HG03565 (cell line): ENCODE results near the gene R3HDM4.

ENCODE experiments used
- ATAC-seq: cut with Tn5 transposase; IDR thresholded peaks from one replicate; pipeline ENCODE4 v1.9.1; 2021; ENCODE audit warnings: mild to moderate bottlenecking, moderate library complexity; ENCODE audit not compliant: unreplicated experiment

Gene R3HDM4

DNA sequence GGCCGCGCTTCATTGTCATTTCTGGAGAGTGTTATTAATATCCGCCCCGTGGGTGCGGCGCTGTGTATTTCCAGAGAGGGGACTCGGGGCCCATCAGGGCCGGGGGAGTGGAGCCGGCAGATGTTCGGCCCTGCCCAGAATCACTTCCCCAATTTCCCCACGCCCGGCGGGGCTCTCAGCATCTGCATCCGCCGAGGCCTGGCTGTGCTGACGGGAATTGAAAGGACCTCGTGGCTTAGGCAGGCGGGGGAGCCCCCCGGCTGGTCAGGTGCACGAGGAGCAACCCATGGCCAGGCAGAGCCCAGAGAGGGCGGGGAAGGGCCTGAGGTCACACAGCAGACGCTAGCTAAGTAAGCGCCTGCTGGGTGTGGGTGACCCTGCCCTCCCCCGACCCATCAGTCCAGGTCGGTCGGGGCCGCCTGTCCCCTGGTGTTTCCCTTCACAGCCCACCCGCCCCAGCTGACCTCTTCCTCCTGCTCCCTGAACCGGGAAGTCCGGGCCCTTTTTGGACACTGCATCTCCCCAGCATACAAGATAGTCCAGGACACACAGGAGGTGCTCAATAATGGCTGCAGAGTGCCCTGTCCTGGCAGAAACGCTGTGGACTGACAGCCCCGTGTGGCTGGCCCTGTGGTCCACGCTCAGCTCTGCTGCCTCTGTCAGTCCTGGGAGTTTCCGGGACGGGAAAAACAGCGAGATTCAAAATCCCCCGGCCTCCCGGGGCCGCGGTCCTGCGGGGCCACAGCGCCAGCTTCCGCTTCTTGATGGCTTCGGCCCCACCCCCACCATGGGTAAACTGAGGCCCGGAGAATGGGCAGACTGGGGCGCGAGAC, 34.9 kb upstream of the R3HDM4 start:
- peak; percentile 51 for ATAC-seq

DNA sequence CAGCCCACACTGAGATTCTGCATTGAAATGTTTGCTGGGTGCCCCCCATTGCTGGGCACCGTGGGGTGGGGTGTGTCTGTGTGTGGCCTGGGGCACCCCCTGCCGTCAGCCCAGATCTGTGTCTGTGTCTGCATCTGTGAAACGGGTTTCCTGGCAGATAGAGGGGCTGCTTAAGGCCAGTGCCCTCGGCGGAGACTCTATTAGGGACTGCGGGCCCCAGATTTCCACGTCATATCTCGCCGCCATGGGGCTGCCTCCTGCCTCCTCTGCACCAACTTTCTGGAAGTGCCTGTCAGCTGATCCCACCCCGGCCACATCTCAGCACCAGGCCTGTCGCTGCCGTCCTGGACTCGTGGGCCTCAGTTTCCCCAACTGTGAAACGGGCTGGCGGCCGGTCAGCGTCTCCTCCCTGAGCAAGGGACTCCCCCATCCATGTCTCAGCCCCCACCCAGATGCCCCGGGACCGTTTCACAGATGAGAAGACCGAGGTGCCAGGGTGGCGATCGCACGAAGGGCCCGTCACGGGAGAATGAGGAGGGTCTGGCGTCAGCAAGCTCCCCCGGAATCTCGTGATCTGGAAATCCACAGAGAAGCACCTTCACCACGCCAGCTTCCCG, 34.2 kb upstream of the R3HDM4 start:
- no peak for ATAC-seq

DNA sequence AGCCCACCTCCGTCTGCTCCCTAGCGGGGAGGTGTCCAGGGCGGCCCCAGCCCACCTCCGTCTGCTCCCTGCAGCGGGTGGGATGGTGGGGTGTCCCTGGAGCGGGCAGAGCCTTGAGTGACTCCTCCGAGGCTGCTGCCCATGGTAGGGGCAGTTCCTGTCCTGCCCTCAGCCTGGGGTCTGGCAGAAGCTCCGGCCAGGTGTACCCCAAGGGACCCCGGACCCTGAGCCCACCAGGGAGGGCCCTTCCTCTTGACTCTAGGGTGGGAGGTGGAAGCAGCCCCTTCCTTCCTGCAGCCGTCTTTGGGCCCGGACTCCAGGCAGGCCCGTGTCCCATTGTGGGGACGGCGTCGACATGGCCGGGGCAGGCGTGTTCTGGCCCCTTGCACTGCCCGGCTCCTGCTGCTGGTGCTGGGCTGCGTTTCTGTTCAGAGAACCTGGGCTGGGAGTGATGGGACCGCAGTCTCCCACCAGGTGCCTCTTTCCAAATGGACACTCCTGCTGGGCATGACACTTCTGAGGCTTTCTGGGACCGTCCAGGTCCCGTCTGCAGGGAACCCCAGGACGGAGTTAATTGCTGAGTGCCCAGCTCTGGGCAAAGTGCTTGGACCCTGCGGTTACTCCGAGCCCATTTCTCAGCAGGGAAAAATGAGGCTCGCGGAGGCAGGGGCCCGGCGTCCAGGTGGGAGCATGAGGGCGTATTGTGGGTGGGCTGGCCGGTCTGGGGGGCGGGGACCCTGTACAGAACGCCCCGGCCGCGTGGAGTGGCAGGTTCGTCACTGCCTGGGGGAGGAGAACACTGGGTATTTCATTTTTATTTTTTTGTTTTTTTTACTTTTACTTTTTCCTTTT, 32.6 kb upstream of the R3HDM4 start:
- no peak for ATAC-seq

DNA sequence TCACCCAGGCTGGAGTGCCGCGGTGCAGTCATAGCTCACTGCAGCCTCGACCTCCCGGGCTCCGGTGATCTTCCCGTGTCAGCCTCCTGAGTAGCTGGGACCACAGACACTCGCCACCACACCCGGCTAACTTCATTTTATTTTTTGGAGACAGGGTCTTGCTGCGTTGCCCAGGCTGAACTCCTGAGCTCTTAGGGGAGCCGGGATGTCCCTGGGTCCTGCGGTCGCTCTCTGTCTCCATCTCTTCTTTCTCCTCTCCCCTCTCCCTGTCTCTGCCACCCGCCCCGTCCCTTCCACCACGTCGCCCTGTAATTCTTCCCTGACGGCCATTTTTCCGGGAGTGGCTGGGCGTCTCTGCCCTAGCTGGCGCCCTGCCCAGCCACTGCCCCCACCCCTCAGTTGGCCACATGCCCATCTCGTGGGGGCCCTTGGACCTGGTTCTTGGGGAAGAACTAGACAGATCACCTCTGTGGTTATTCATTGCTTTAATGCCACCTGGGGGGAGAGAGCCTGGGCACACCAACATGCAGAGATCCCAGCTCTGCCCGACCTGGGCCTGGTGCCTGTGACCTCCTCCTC, 31.7 kb upstream of the R3HDM4 start:
- no peak for ATAC-seq

DNA sequence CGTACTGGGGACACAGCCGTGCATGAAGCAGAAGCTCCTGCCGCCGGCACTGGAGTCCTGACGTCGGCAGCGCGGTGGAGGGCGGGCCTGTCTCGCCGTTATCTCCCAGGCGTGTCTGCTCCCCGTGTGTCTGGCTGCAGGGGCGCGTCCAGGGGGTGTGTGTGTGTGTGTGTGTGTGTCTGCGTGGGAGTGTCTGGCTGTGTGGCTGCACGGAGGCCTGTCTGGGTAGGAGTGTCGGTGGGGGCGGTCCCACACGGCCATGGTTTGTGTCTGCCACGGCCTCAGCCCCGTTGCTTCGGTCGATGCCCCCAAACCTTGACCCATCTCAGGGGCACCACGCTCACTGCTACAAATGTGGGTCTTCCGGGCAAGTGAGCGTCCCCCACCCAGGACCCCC, 31.1 kb upstream of the R3HDM4 start:
- ATAC-seq, result no peak

DNA sequence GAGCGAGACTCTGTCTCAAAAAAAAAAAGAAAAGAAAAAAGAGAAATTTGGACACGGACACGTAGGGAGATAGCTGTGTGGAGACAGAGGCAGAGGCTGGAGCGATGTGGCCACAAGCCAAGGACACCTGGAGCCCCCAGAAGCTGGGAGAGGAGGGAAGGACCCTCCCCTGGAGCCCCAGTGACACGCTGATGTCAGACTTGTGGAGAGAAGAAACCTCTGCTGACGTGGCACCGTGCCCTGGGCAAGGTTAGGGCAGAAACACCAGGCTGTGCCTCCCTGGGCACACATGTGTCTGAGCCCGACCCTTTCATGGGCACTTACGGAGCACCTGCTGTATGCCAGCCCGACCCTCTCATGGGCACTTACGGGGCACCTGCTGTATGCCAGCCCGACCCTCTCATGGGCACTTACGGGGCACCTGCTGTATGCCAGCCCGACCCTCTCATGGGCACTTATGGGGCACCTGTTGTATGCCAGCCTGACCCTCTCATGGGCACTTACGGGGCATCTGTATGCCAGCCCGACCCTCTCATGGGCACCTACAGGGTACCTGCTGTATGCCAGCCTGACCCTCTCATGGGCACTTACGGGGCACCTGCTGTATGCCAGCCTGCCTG, 30.6 kb upstream of the R3HDM4 start:
- ATAC-seq, result no peak

DNA sequence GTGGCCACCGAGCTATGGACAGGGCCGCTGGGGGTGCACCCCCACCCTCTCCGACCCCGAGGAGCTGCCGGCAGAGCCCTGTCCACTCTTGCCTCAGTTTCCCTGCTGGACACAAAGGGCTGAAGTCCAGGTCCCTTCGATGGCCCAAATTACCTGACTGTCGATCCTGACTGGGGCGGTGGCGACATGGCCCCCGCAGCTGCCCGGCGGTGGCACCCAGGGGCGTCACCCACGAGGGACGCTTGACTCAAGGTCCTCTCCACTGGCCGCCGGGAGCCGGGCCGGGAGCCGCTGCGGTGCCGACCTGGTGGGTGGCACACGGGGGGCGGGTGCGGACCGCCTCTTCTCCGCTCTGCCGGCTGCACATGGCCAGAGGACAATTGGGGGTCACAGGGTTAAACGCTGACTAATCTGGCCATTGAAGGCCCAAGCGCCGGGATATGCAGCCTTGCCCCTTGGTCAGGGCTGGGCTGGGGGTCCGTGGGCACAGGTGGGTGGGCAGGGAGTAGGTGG, 29.2 kb upstream of the R3HDM4 start:
- ATAC-seq, result no peak

DNA sequence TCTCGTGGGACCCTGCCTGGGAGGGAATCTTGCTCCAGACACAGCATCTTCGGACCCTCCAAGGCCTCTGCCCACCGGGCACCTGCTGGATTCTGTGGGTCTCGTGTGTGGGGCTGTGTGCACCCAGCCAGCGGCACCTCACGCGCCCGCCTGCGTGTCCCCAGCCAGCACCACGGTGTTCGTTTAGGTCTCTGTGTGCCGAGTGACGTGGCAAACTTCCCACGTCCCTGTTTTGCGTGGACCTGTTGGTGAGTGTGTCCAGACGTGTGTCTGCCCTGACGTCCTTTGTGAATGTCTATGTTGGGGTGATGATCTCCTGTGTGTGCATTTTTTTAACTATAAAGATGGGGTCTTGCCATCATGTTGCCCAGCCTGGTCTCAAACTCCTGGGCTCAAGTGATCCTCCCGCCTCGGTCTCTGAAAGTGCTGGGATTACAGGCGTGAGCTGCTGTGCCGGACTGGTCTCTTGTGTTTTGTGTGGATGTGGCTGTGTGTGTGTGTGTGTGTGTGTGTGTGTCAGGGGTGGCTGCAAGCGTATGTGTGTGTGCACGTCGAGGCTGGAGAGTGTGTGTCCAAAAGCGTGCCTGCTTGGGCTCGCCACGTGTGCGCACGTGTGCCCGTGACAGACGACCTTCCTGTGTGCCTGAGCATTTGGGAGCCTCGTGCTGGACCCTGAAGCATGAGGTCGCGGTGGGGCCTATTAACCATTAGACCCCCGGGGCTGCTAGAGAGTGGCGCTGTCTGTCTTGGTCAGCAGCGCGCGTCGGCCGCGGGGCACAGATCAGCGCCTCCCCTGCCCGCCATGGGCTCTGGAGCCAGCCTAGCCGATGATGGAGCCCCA, 28.5 kb upstream of the R3HDM4 start:
- ATAC-seq, result no peak

DNA sequence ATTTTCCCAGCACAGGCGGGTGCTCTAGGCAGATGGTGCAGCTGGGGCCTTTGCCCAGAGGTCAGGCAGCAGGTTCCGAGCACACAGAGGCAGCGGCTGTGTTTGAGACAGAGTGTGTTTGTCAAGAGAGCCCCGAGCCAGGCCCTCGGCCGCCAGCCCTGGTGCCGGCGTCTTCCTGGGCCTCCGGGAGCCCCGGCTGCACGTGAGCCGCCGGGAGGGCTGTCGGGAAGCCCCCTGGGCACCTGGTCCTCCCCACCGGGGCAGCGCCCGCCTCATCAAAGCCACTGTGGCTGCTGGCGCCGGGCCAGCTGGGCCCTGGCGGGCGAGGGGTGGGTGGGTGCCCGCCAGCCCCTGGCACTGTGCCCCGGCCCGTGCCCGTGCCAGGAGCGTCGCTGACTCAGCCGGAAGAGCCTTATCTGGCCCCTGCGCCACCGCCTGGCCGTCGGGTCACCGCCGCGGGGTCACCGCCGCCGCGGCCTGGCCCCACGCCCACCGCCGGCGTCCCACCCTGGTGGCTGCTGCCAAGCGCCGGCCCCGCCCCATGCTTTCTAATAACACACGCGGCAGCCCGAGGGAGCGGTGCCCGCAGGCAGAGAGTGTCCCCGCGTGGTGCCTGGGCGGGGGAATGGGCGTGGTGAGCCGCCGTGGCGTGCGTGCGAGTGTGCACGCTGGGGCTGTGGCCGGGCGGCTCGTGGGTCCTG, 27.7 kb upstream of the R3HDM4 start:
- ATAC-seq, result no peak

DNA sequence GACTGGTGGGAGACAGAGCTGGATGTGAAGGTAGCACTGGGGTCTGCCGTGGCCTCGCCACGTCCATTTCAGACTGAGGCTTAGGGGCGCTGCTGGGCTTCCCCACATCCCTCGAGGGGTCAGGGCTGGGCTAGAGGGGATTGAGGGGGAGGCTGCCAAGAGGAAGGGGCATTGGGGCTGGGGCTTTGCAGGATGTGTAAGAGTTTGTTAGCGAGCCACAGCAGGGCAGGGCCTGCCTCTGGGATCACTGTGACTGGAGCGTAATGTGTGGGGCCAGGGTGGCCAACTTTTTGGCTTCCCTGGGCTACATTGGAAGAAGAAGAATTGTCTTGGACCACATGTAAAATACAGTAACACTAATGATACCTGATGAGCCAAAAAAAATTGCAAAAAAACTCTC, 26.9 kb upstream of the R3HDM4 start:
- no peak for ATAC-seq

DNA sequence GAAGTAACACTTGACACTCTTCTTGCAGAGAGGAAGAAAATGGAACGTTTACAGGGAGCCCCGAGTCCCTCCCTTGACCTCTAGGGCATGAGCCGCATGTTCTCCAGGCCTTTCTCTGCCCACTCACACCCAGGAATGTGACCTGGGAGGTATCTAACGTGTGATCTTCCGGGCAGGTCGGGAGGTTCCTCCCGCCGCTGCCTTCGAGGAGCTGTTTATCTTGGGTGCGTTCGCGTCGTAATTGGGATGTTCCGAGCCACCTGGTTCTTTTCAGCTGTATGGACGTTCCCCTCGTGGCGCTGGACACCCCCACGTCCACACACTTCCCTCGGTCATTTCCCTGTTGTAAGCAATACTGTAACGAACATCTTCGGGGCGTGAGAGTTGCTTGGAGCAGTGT, 26.4 kb upstream of the R3HDM4 start:
- no peak for ATAC-seq

DNA sequence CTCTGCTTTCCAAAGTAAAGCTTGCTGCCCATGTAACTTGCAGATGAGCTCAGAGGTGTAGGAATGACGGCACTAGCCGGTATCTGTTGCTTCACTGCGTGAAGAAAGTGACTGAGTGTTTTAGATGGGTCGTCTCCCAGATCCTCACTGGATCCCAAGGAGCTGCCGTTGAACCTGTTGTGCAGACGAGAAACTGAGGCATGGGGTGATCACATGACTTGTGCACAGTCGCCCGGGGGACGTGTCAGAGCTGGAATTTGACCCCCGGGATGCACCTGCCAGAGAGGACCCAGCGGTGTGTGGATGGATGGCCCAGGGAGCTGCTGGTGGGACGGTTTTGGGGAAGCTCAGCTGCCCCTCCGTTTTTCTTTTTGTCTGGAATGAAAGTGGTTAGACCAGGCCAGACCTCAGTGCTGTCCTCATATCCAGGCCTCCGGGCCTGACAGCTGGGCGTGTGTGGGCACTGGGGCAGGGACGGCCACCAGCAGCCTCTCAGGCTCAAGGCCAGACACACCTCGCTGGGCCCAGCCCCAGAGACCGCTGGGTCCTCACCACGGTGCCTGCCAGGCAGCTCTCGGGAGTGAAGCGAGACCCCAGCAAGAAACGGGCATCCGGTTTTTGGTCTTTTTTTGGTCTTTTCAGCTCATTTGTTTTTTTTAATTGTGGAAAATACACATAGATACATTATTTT, 25.4 kb upstream of the R3HDM4 start:
- no peak for ATAC-seq

DNA sequence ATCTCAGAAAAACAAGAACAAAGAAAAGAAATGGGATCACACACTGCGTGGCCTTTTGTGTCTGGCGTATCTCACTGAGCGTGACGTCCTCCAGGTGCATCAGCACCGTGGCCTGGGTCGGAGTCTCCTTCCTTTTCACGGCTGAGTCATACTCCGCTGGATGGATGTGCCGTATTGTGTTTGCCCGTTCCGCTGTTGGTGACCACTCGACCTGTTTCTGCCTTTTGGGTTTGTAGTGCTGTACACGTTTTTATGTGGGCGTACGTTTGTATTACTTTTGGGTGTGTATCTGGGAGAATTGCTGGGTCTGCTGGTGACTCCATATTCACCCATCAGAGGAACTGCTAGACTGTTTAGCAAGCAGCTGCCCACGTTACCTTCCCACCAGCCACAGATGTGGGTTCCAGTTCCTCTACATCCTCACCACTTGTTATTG, 24.3 kb upstream of the R3HDM4 start:
- ATAC-seq, result no peak

DNA sequence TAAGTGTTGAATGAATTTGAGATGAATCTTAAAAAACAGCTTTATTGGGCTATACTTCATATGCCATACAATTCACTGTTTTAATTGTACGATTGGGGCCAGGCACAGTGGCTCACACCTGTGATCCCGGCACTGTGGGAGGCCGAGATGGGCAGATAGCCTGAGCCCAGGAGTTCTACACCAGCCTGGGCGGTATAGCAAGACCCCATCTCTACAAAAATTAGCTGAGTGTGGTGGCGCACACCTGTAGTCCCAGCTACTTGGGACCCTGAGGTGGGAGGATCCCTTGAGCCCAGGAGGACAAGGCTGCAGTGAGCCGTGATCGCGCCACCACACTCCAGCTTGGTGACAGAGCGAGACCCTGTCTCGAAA, 23.1 kb upstream of the R3HDM4 start:
- ATAC-seq, result no peak

DNA sequence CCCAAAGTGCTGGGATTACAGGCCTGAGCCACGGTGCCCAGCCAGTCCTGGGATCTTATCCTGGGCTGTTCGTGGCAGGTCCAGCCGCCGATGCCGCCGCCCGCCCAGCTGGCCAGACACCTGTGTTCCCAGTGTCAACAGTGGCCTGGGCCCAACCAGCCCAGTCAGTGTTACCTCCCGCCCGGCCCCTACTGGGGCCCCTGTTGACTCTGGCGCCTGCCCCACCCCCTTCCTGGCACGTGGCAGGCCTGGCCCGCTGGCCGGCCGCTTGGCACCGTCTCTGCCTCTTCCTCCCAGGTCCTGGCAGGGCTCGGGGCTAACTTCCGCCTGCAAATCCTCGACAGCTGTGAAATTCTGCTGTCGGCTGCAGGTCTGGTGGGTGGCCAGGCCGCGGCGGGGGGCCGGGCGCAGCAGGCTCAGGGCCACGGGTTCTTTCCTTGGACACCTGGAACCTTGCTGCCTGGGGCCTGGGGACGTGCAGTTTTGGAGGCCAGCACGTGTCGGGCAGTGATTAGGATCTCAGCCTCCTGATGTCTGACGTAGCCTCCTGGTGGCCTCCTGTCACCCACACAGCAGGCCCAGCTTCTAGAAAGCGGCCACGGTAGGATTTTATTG, 22.0 kb upstream of the R3HDM4 start:
- no peak for ATAC-seq

DNA sequence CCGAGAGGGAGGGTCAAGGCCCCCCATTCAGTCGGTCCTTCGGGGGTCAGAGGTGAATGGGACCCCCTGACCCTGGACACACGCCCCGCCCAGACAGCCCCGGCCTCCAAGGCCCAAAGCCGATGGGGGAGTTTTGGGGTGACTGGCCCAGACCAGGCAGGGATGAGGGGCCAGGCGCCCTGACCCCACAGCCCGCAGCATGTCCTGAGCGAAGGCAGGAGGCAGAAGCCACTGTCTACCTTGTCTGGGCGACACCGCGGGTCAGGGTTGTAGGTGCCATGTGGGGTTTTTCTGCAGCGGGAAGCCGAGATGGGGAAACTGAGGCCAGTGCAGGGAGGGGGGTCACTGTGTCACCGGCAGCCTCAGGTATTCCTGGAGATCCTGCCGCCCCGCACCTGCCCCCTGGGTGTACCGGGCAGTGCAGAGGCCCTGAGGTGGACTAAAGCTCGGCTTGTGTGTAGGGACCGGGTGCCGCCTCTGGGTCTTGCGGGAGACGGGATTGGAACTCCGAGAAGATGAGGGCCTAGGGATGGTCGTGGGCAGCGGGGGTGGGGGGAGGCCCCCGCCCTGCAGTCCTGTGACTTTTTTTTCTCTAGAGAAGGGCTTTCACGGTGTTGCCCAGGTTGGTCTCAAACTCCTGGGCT, 21.3 kb upstream of the R3HDM4 start:
- no peak for ATAC-seq

DNA sequence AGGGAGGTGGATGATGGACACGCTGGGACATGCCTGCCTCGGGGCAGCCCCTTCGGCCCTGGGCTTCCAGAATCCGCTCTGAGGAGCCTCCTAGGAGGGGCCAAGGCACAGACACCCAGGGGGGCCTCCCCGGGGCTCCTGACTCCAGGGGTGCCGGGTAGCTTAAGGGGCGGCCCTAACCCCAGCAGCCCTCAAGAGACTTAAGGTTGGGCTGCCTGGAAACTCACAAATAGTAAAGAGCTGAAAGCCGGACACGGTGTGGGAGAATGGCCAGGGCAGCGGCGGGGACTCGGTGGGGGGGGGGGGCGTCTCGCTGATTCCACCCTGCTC, 20.5 kb upstream of the R3HDM4 start:
- no peak for ATAC-seq
